GM10266 (cell line): ENCODE measurements around the gene KRT10.

Experiments used
- DNase-seq: peaks from one replicate; pipeline ENCODE4 v3.0.0; 2012; ENCODE audit errors: extremely low spot score
- CTCF ChIP-seq: IDR thresholded peaks from 2 replicates; pipeline ENCODE4 v1.5.1; 2012; ENCODE audit warnings: mild to moderate bottlenecking, low read depth; ENCODE audit not compliant: control insufficient read depth, insufficient read depth; ENCODE audit errors: missing control alignments

Gene KRT10

GRCh38 chr17:40824015-40824832 is 1.8 kb upstream of the KRT10 start:
- no peak for DNase-seq

DNA sequence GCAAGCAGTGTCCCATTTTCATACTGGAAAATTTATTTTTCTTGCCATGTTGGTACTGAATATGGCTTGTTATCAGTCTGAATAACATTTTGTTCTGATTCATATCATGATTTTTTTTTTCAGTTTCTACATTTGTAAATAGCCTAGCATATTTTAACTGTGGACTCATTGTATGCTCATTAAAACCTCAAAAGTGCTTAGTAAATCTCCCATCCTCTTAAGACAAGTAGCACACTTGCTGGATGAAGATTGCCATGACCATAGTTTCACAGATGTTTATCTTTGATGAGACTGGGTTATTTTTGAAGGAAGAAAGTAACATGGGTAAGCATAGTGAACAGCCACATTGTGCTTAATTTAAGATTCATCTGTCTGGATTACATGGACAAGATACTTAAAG is 878 bp downstream of the KRT10 start:
- no peak for DNase-seq
- TF ChIP-seq CTCF: no peak

More at GRCh38 chr17:40824015-40824832, 1.8 kb upstream of the KRT10 start:
- no peak for TF ChIP-seq CTCF

DNA sequence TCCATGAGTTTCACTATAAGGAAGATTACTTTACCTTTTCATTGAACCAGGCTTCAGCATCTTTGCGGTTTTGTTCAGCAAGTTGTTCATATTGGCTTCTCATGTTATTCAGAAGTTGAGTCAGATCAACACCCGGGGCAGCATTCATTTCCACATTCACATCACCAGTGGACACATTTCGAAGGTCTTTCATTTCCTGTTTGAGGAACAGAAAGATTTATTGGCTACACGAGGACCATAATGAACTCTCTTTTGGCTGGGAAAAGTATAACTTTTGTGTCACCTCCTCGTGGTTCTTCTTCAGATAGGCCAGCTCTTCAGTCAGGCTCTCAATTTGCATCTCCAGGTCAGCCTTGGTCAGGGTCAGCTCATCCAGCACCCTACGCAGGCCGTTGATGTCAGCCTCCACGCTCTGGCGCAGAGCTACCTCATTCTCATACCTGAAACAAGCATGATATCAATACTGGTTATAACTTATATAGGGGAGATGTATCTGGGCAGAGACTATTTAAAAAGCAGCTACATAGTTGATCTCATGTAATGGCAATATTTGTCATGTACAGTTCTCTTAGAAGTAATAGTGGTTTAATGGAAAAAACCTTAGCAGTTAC is 2.1 kb downstream of the KRT10 start:
- no peak for TF ChIP-seq CTCF

DNA sequence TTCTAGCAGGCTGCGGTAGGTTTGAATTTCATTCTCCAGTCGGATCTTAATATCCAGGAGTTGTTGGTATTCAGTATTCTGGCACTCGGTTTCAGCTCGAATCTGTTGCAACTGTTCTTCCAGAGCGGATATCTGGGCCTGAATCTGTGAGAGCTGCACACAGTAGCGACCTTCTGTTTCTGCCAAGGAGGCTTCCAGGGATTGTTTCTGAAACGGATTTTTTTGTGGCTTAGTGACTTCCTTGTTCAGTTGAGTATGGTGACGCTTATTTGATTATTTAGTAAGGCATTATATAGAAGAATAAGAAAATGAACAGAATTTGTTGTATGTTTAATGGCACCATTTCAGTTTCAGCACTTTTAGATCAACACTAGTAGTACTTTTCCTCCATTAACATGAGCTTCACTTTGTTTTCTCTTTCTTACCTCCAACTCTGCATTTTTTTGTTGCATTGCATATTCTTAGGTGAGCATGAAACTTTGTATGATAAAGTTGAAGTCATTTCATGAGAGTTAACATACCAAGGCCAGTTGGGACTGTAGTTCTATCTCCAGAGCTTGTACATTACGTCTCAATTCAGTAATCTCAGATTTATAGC is 2.8 kb downstream of the KRT10 start:
- TF ChIP-seq CTCF: no peak
- no peak for DNase-seq

More for the DNA sequence above, 2.1 kb downstream of the KRT10 start:
- DNase-seq: no peak

- TF ChIP-seq CTCF: no peak
Measured at GRCh38 chr17:40818733-40819527, 3.5 kb downstream of the KRT10 start.

DNA sequence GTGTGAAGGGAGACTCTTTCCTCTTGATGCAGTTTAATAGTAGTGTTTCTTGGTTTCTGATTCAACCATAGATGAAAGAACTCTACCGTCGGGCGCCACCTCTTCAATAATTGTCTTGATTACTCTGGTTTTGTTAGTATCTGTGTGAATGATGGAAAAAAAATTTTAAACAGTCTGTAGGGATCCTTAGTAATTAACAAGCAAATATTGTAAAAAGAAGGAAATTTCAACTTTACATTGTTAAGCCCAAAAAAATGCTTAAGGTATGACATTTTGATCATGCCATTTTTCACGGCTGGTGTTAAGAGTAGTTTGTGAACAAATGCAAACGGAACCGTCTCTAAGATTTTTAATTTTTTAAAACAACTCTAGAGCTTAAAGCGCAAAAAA is 4.1 kb downstream of the KRT10 start:
- TF ChIP-seq CTCF: no peak
- no peak for DNase-seq

More at GRCh38 chr17:40818733-40819527, 3.5 kb downstream of the KRT10 start:
- DNase-seq: peak; percentile 84
